Hindlimb muscle (tissue), 1 donor: ENCODE results near the gene GHDC. TPM values are rescaled to one million over a fixed set of nuclear protein-coding genes. Genes with fewer than 3 reads are reported as not detected.
A peak's percentile ranks its signal among the peaks of the same experiment; 100 is the strongest.
"Not testable (repeated sequence)": the region's sequence is repeated elsewhere in the genome, so short reads cannot be mapped to it uniquely, and the experiment has no call there.

Source experiments
- DNase-seq: peaks from one replicate; pipeline ENCODE4 v3.0.0-alpha.2; 2013
- polyA plus RNA-seq: library from polyadenylated mRNA; unstranded; fragments of 120-200 nt; gene quantifications from one replicate; pipeline ENCODE4 v1.2.1, GENCODE V29; 2013; ENCODE audit not compliant: insufficient read length

GHDC gene
- polyA plus RNA-seq, result 14.4 TPM

GRCh38 chr17:42193969-42194899 lies at the start of gene GHDC:
TSS of gene GHDC (minus strand) at chr17:42194494. CDS start at chr17:42193581, 913 bp downstream.
- peak; percentile 84 for DNase-seq

GRCh38 chr17:42243493-42243982 lies 49.2 kb upstream of the GHDC start:
- no peak for DNase-seq

- no peak for DNase-seq
These were observed 47.6 kb upstream of the GHDC start for GRCh38 chr17:42241871-42242270.

- not testable (repeated sequence) for DNase-seq
These were observed 46.6 kb upstream of the GHDC start for GRCh38 chr17:42240863-42241262.

GRCh38 chr17:42240201-42240600 lies 45.9 kb upstream of the GHDC start:
- no peak for DNase-seq

- not testable (repeated sequence) for DNase-seq
These were observed 45.3 kb upstream of the GHDC start for GRCh38 chr17:42239576-42239975.

- no peak for DNase-seq
These were observed 42.5 kb upstream of the GHDC start for GRCh38 chr17:42236760-42237159.

- no peak for DNase-seq
These were observed 39.7 kb upstream of the GHDC start for GRCh38 chr17:42233994-42234393.

- DNase-seq, result no peak
These were observed 38.9 kb upstream of the GHDC start for GRCh38 chr17:42233156-42233555.

GRCh38 chr17:42230225-42230624 lies 35.9 kb upstream of the GHDC start:
- no peak for DNase-seq

GRCh38 chr17:42227849-42228700 lies 33.8 kb upstream of the GHDC start:
- peak; percentile 19 for DNase-seq

- DNase-seq, result no peak
These were observed 31.4 kb upstream of the GHDC start for GRCh38 chr17:42225646-42226045.

- no peak for DNase-seq
These were observed 30.4 kb upstream of the GHDC start for GRCh38 chr17:42224651-42225050.

GRCh38 chr17:42221886-42222745 lies 27.8 kb upstream of the GHDC start:
- DNase-seq, result peak; percentile 20

GRCh38 chr17:42219280-42219679 lies 25.0 kb upstream of the GHDC start:
- not testable (repeated sequence) for DNase-seq

GRCh38 chr17:42214156-42214555 lies 19.9 kb upstream of the GHDC start:
- no peak for DNase-seq

- no peak for DNase-seq
These were observed 18.1 kb upstream of the GHDC start for GRCh38 chr17:42212382-42212781.

- peak; percentile 47 for DNase-seq
These were observed 17.6 kb upstream of the GHDC start for GRCh38 chr17:42211921-42212341.

GRCh38 chr17:42210046-42210445 lies 15.8 kb upstream of the GHDC start:
- DNase-seq, result no peak

GRCh38 chr17:42206153-42206612 lies 11.9 kb upstream of the GHDC start:
- not testable (repeated sequence) for DNase-seq

- no peak for DNase-seq
These were observed 9.1 kb upstream of the GHDC start for GRCh38 chr17:42203354-42203753.

- no peak for DNase-seq
These were observed 8.4 kb upstream of the GHDC start for GRCh38 chr17:42202696-42203095.
